ENCODE data around the gene MAP2K5.

Gene MAP2K5

DNA sequence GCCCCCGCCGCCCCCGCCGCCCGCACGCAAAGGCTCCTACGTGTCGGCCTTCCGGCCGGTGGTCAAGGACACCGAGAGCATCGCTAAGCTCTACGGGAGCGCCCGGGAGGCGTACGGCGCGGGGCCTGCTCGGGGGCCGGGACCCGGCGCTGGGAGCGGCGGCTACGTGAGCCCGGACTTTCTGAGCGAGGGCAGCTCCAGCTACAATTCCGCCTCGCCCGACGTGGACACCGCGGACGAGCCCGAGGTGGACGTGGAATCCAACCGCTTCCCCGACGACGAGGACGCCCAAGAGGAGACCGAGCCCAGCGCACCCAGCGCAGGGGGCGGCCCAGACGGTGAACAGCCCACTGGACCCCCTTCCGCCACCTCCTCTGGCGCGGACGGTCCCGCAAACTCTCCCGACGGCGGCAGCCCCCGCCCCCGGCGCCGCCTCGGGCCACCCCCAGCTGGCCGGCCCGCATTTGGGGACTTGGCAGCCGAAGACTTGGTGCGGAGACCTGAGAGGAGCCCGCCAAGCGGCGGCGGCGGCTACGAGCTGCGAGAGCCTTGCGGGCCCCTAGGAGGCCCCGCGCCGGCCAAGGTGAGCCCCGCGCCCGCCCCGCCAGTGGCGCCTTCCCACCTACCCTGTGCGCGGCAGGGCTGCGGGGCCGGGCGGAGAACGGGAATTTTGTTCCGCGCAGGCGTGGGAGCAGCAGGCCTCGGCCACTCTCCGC, 285.2 kb downstream of the MAP2K5 start:
- DNase-seq, result no peak

DNA sequence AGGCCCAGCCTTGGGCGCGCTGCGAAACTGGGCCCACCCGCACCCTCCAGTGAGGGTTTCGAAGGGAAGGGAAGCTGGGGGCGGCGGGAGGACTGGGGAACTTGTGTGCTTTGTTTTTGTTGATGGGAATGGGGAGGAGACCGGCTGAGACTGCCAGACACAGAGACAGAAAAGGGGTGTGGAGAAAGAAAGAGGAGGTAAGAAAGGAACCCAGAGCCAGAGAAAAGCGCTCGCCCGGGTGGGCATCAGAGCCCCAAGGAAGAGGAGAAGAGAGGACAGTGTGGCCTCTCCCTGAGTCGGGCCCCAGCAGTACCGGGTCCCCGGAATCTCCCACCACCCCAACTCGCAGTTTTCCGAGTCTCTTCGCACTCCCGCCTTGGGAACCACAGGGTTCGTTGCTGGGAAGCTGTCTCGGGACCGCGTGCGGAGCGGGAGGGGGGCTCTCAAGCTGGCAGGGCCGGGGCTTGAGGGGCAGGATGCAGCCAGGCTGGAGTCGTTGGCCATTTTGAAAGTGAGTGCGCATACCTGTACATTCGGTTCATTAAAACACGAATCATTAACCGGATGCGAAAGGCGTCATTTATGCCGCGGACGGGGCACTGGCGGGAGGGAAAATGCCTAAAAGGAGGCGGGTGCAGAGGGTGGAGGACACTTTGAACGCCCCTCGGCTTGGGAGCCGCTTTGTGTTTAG, 285.9 kb downstream of the MAP2K5 start:
- no peak for DNase-seq

DNA sequence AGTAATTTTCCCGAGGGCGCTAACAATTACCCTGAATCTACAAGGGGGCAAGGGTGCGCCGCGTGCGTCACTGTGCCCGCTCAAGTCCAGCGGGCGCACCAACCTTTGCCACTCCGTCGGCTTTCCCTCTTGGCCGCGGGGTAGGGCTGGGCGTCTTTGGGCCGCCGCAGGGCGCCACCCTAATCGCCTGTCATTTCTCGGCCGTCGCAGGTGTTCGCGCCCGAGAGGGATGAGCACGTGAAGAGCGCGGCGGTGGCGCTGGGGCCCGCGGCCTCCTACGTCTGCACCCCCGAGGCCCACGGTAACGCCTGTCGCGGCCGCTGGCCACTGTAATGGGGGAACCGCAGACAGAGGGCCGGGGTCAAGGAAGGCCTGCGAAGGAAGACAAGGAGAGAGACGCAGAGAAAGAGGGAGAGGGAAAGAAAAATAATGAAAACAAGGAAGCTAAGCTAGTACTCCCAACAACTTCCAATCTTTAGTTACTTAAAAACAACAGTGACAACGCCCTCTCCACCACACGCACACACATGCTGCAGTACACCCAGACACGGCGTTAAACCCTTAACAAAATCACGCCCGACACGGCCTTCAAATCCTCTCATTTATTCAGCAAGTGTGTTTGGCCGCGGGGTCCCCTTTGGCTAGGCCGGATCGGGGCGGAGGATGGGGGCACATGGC, 286.6 kb downstream of the MAP2K5 start:
- DNase-seq, result no peak

GRCh38 chr15:67829647-67830504, 287.4 kb downstream of the MAP2K5 start:
- no peak for DNase-seq

DNA sequence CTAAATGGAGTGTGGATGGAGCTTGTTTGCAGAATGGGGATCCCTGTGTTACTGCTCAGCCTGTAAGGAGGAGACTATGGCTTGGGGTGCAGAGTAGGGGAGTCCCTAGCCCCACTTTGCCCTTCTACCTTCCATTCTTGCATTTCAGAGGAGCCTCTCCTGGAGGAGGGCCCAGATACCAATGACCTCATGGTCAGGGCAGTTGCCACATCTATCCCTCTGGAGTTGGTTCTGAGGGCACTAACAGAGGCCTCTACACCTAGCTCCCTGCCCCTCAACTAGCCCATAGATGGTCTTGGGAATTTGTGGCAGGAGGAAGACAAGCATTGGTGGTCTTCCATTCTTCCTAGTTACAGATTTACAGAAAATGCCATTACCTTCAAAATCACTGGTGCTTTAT, 288.9 kb downstream of the MAP2K5 start:
- DNase-seq, result no peak

- no peak for DNase-seq
These were observed 289.6 kb downstream of the MAP2K5 start for GRCh38 chr15:67832031-67832551.

DNA sequence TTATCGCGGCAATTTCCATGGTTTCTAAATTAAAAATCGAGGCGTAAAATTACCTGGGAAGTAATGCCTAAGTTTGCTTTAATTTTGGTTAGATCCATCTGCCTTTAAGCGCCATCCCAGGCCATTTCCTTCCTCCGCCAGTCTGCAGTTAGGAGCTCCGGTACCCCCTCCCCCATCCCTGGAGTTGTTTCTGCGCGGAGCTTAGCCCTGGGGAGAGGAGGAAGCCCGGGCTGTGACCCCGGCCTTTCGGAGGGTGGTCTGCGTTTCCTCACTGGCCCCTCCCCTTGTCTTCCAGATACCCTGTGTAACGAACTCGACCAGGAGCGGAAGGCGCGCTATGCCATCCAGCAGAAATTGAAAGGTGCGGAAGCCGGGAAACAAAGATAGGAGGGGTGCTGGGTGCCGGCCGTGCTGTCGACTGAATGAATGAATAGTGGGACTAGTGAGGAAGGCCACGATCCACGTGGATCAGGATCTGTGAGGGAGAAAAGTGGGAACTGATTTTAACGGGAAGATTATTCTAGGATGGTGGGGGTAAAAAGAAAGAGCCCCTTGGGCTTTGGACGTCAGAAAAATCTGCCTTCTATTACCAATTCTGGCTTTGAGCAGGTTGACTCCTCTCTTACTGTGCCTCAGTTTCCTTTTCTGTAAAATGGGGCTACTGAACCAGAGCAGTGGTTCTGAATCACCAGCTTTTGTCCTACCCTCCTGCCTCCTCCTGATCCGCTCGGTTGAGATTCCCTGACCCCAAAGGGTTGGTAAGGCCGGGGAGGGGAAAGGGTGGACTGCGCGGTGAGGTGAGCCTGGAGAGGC, 290.6 kb downstream of the MAP2K5 start:
- no peak for DNase-seq

DNA sequence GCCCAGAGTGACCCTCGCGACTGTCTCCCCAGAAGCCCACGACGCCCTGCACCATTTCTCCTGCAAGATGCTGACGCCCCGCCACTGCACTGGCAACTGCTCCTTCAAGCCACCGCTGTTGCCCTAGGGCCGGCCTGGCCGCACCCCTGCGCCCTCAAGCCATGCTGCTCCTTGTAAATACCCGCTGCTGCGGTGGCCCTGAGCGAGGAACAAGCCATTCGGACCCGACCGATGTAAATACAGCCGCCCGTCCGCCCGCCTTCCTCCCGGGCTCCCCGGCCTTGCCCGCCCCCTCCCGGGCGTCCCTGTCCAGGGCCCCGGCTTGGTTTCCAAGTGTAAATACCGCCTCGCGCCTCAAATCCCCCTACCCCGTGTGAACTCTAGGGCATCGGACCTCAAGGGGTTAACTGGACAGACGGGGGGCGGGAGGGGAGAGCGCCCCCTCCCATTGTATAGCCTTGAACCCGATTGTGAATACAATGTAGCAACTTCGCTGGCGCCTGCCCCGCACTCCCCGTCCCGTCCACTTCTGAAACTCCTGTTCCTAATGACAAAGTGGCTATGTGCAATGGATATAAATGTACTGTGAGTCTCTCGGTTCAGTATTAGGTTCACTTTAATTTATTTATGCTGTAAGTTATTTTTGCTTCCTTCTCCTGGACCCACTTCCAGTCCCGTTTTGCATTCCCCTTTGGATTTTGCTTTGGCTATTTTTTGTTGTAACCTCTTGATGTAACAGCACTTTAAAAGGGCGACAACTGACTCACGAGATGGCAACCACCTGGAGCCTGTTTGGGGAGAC, 291.4 kb downstream of the MAP2K5 start:
- no peak for DNase-seq

- DNase-seq, result no peak
These were observed 292.2 kb downstream of the MAP2K5 start for GRCh38 chr15:67834581-67835296.

GRCh38 chr15:67835297-67836133, 293.0 kb downstream of the MAP2K5 start:
- no peak for DNase-seq

DNA sequence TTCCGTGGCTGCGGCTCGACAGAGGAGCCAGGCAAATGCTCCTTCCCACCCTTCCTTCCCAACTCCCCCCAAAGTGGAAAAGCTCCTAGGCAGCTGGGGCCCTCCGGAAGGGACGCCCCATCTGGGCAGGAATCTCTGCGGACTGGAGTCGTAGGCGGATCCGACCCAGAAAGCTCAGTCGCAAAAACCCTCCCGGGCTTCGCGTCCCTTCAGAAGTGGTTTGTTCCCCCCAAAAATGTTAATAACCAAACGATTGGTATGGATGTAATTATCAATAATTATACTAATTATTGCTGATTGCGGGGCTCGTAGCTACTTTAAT, 293.6 kb downstream of the MAP2K5 start:
- DNase-seq, result no peak

DNA sequence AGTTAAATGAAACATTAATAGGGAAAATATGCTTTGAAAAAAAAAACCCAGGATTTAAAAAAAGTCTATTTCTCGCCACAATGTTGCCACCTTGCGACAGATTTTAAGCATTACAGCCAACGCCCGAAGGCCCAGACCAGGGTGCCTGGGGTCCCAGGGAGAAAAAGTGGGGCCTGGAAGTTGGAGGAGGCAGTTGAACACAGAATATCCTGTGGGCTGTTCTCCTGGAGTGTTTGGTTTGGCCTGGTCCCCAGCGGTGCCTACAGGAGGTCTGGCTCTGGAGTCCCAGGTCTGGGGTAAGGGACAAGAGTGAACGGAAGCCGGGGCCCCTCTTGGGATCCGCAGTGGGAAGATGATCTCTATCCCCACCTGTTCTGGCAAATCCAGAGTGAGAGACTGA, 294.0 kb downstream of the MAP2K5 start:
- peak; percentile 67 for DNase-seq

DNA sequence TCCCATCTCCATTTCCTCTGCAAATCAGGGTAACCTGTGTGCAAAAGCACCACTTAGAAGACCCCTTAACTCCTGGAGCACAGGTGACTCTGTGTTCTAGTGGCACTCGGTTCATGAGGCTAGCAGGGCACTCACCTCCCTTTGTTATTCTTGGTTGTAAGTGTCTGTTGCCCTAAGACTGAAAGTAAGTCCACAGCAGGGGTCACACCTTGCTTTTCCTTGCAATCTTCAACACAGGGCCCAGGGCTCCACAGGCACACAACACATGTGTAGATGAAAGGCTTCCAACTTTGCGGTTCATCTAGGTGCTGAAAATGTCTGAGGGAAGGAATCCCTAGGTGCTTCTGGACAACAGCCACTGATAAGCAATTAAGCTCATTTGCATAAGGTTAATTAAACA, 294.5 kb downstream of the MAP2K5 start:
- no peak for DNase-seq

DNA sequence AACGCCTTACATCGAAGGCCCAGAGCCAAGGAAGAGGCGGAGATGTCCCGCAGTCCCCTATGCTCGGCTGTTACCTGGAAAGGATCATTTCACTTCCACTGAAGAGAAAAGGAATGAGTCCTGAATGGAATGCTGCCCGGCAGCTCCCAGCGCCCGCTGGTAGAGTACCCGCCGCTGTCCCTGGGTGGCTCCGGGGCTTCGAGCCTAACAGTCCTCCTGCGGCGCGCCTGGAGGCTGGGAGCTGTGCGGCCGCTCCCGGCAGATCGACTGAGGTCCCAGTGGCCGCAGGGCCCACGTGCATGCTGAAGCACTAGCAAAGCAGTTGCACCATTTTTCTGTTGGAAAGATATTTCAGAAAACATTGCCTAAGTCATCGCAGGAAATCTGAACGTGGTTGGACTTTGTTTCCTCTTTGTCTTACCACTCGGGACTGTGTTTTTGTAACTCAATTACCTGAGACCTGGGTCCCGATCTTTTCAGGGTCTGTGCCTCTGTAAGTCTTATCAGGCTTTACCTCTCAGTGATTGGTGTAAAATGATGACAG, 296.4 kb downstream of the MAP2K5 start:
- DNase-seq, result no peak

DNA sequence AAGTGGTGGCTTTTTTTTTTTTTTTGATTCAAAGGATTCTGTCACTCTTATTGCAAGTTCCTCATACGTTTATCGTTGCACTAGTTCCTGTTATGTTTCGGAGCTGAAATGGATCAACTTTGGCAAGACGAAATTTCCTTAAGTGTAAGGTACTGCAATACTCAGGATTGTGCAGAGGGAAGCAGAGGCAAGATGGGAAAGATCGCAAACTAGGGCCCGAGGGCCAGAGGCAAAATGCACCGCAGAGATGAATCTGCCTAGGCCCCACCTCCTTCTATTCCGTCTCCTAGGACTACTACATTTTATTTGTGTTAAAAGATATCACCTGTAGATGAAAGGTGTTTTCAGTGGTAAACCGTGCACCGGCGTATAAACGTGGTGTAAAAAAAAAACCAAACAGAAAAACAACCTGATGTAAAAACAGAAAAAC, 297.0 kb downstream of the MAP2K5 start:
- DNase-seq, result peak; percentile 47

DNA sequence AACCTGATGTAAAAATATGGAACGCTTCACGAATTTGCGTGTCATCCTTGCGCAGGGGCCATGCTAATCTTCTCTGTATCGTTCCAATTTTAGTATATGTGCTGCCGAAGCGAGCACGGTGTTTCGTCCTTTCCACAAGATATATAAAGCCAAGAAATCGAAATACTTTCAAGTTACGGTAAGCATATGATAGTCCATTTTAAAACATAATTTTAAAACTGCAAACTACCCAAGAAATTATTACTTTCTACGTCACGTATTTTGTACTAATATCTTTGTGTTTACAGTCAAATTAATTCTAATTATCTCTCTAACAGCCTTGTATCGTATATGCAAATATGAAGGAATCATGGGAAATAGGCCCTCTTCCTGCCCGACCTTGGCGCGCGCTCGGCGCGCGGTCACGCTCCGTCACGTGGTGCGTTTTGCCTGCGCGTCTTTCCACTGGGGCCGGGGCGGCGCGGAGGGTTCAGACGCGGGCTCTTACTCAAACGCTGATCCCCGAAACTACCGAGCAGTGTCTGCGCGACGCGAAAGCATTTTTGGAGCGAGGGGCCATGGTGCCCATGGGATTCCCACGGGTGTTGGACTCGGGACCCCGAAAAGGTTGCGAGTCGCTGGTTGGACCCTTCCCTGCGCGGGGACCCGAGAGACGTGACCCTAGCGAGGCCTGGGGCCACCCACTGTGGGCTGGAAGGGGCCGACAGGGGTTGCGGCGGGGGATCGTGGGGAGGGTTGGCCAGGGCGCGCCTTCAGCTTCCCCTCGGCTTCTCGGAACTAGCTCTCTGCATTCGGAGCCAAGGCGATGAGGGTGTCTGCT, 297.6 kb downstream of the MAP2K5 start, which contains the start of gene RNU6-1:
TSS of gene RNU6-1 (minus strand) at position 117 of the 820 bp plus-strand sequence.
- peak; percentile 95 for DNase-seq

DNA sequence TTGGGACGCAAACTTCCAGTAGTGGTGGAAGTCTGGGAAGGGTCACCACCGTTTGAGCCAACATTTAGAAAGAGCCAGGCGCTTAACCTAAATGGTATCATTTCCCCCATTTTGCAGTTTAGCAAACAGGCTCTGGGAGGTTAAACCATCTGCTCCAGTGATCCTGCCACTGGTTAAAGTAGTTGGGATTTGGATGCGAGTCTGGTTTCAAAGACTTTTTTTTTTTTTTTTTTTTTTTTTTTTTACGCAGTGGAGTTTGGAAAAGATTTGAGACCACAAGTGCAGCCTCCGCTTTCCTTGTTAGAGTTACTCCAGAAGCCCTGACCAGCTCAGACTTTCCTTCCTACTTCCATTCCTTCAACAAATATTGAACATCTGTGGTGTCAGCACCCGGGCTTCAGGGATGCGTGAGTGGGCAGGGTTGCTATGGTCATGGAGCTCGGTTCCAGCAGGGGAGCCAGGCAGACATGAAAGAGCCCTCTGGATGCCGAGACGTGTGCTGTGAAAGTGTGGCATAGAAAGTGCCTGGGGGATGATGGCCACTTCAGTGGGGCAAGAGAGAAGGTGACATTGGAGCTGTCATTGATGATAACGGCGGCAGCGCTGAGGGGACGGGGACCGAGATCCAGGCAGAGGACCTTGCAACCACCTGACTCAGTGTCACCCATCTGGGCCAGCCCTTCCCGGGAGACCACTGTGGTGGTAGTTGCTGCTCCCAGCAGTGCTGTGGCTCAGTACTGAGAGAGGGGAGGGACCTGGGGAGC, 298.4 kb downstream of the MAP2K5 start:
- DNase-seq, result no peak

- DNase-seq, result no peak
These were observed 298.9 kb downstream of the MAP2K5 start for GRCh38 chr15:67841513-67841762.
